Stimulated activated CD4-positive, alpha-beta T cell treated with anti-CD3 and anti-CD28 coated beads, Interleukin-4, amount 100 ng/mL, for 48 hours (primary cell): Measurements from ENCODE around the gene MYL6B.
"Not testable (repeated sequence)": the region's sequence is repeated elsewhere in the genome, so short reads cannot be mapped to it uniquely, and the experiment has no call there.

Experiments
- DNase-seq, 2 donors: peaks; one replicate each; pipeline ENCODE4 v3.0.0-alpha.2; 2020; ENCODE audit warnings: low read depth in 2 of 2

Gene MYL6B

GRCh38 chr12:56165369-56165768 lies 13.0 kb downstream of the MYL6B start:
- no peak for DNase-seq

DNA sequence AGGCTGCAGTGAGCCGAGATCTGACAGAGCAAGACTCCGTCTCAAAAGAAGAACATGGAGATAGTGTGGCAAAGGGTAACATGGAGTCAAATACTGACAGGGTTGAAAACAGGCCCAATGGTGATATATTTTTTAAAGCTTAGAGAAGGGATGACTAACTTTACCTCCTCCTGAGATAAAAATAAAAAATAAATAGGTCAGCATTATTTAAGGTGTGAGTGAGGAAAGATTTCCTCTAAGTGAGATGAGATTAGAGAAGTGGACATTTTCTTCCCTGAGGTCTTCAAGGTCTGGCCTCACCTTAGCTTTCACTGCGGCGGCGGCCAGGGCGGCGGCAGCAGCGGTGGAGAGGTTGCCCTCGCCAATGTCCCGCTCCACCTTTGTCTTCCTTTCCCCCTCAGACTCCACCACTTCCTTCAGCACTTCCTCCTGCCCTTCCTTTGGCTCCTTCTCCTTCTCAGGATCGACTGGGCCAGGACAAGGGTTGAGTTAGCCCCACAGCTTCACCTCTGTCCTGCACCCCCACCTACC lies 16.9 kb downstream of the MYL6B start:
- DNase-seq, result no peak

- DNase-seq, result no peak
These were observed 20.5 kb downstream of the MYL6B start for GRCh38 chr12:56172839-56173238.

DNA sequence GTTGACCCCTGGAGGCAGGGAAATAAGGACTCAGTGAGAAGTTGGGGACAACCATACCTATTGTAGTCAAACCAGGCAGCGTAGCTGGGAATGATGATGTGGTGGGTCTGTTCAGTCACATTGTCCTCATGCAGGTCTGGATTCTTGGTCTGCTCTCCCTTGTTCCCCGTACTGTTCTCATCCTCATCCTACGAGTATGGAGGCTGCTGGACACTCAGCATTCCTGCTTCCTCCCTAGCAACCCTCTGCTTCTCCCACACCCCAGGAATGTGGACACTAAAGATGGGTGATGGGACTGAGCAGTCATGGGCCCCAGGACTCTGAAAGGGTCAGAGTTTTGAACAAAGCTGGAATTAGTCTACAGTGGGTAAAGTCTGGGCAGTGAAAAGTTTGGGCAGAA lies 26.0 kb downstream of the MYL6B start:
- no peak for DNase-seq

- no peak for DNase-seq
These were observed 34.6 kb downstream of the MYL6B start for GRCh38 chr12:56186957-56187356.

DNA sequence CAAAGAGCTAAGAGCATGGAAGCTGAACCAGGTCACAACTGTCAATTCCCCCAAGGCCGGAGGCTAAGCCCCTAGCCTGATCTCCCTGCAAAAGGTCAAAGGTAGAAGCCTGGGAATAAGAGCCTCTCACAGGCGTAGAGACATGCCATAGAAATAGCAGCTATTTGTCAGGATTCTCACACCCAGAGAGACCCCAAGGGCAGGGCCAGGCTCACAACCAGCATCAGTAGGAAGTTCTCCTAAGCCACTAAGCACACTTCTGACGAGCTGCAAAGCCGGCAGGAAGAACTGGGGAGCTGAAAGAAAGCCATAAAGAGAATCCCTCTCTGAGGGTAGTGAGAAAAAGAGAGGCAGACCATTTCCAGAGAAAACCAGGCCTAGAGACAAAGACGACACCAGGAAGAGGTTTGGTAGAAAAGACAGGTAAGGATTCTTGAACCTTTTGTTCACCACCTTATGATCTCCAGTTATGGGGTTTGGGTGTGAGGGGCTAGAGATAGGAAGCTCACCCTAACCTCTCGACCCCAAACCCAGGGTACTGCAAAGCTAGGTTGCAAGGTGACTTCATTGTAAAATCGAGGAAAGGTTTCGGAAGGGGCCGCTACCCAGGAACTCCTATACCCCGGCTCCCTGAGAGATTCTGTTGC lies 35.9 kb downstream of the MYL6B start:
- no peak for DNase-seq

DNA sequence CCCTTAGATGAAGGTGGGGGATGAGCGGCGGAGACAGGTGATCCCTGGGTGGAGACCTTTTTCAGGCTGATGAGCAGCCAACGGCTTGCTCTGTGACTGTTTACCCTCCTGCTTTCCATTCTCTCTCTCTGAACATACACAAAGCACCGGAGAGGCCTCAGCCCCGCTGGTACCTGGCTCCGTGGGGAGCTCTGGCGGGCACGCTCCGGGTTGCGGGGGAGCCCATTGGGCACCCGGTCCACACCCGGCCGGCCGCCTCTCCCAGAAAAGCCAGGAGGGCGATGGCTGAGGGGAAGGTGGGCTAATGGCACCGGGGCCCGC lies 36.4 kb downstream of the MYL6B start:
- DNase-seq, result no peak

GRCh38 chr12:56189099-56189917 lies 36.9 kb downstream of the MYL6B start, which contains the start of gene SMARCC2:
Gene SMARCC2 (minus strand): TSS chr12:56189483. CDS start chr12:56189461, 22 bp downstream.
- DNase-seq, result peak; percentile 75 to 80

GRCh38 chr12:56189918-56190694 lies 37.7 kb downstream of the MYL6B start:
- peak; percentile 75 to 89 for DNase-seq

DNA sequence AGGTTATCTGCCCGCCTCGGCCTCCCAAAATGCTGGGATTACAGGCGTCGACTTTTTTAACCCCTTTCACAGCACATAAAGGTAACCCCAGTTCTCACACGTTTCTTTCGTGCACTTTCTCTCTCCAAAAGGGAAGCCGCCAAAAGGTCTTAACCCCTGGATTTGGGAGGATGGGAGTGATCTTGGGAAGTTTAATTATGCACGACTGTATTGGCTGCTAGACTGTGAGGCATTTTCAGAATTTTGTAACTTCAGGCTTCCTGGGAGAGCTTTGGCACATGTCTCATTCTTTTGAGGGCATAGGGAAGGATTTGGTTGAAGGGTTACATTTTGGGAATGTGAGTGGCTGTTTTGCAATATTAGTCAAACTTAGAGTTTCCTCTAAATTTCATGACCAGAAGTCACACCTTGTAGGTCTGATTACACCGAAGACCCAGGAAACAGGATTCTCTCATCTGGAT lies 38.3 kb downstream of the MYL6B start:
- DNase-seq, result no peak

DNA sequence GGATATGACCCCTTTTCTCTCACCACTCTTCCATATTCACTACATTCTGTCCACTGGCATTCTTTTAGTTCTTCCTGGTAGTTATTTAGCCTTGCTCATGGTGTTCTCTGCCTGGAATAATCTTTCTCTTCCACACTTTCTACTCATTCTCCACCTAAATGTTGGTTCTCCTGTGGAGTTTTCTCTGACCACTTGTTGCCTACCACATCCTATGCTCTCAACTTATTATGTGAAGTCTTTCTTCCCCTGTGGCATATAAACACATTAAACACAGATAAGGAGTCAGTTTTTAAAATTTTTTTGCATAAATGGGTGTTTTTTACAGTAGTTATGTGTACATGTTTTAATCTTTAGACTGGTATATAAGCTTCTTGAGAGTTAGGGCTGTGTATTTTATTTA lies 40.2 kb downstream of the MYL6B start:
- DNase-seq, result no peak

- DNase-seq, result peak; percentile 62 to 75
These were observed 40.7 kb downstream of the MYL6B start for GRCh38 chr12:56193025-56193578.

- not testable (repeated sequence) for DNase-seq
These were observed 44.6 kb downstream of the MYL6B start for GRCh38 chr12:56196818-56197550.

GRCh38 chr12:56197921-56198635 lies 45.7 kb downstream of the MYL6B start:
- no peak for DNase-seq

- DNase-seq, result no peak
These were observed 46.4 kb downstream of the MYL6B start for GRCh38 chr12:56198836-56199235.

DNA sequence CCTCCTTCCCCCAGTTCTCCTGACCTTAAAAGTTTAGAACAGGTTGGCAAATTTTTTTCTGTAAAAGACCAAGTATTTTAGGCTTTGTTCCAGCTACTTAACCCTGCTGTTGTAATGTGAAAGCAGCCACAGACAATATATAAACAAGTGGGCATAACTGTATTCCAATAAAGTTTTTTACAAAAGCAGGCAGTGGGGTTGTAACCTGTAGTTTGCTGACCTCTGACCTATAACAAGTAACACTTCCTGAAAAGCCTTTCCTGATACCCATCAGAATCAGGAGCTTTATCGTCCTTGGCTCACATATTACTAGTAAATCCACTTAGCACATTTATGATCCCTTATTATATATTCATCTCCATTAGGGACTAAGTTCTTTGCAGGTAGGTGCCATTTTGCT lies 50.0 kb downstream of the MYL6B start:
- DNase-seq, result no peak

DNA sequence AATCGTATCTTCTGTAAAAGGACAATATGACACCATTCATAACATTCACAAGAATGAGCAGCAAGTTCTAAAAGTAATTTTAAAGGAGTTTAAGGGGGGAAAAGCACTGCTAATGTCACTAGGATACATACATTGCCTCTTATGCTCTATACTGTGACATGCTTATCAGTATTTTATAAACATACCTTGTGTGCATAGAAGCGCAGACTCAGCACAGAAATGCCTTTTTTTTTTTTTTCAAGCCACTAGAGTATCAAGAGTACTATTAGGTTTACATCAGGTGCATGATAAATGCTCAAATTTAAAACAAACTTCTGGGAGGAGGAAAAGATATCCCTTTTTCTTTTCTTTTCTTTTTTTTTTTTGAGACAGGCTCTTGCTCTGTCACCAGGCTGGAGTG lies 50.5 kb downstream of the MYL6B start:
- no peak for DNase-seq

GRCh38 chr12:56204275-56204674 lies 51.9 kb downstream of the MYL6B start:
- no peak for DNase-seq

DNA sequence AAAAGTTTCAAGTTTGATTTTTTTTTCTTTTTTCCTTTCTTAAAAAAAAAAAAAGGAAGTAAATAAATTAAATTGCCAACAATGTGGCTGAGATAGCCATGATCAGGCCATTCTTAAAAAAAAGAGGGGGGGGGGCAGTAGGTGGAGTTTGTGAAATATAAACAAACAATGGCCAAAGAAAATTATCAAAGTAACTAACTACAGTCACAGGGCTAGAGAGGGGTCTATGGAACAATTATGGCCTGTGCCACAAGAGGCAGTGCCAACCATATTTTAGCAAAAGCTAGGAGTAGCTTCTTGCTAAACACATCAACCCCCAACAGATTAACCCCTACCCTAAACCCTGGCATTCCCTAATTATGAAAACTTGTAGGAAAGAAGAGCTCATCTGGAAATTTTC lies 53.1 kb downstream of the MYL6B start:
- DNase-seq, result no peak

GRCh38 chr12:56206452-56207166 lies 54.2 kb downstream of the MYL6B start:
- DNase-seq, result no peak
